ENCODE measurements around the gene CFAP141.
A peak's percentile ranks its signal among the peaks of the same experiment; 100 is the strongest.

The CFAP141 gene

DNA sequence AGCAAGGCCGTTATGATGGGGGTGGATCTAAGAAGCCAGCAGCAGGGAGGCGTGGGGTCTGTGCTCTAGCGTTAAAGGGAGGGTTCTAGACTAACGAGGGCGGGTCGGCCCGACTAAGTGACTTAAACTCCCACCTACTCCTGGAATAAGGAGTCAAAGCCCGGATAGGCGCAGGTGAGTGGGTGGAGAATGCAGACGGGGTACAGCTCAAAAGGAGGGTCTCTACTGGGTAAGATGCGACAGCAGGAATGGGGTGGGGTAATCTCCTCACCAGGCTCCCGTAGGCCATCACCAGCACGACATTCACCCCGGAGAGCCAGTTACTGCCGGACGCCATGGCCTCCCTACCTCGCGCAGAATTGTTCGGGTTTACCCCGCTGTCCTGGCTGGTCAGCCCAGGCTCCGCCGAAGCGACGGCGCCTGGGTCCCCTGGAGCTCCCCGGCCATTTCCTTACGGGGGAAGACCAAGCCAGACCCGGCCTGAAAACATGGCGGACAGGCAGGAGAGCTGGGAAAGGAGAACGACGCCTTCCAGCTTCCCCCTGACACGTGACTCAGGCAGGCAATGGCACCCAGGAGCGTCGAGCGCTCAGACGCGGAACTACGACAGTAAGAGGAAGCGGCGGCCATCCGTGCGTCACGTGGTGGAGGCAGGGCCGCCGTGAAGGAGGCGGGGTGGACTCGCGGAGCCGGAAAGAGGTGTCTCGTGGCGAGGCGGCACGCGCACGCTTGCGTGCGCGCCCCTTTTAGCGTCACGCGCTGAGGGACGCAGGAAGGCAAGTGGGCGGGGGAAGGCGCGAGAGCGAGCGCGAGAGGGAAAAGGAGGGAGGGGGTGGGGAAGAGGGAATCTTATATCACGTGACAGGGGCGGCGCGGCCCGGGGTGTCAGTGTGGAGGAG lies 14.2 kb upstream of the CFAP141 start, which contains the start of gene UBAP2L (continued):
- TF ChIP-seq ZFHX2 (tag by site-specific recombination; conservative IDR thresholded peaks at IDR 0.05) (peak; percentile 87), ZBTB26 (tag by site-specific recombination; optimal IDR thresholded peaks at IDR 0.05) (peak; percentile 99), ZNF830 (tag by site-specific recombination; IDR thresholded peaks at IDR 0.05; ENCODE audit: low read depth) (no peak), ZNF23 (tag by site-specific recombination; IDR thresholded peaks at IDR 0.05; ENCODE audit: borderline replicate concordance) (no peak), ZNF2 (tag by site-specific recombination; IDR thresholded peaks at IDR 0.05) (peak; percentile 82), ZBTB17 (tag by site-specific recombination; IDR thresholded peaks at IDR 0.05) (peak; percentile 100), ZNF629 (tag by site-specific recombination; IDR thresholded peaks at IDR 0.05) (peak; percentile 95), ZBTB7A (tag by site-specific recombination; IDR thresholded peaks at IDR 0.05; ENCODE audit: low read depth) (0 out of 2 replicates have a peak, but pooled peaks have one; percentile 53), YY2 (tag by site-specific recombination; IDR thresholded peaks at IDR 0.05) (peak; percentile 95), ZNF16 (tag by site-specific recombination; IDR thresholded peaks at IDR 0.05; ENCODE audit: low read depth) (no peak), KLF9 (tag by site-specific recombination; IDR thresholded peaks at IDR 0.05; ENCODE audit: low read depth) (peak; percentile 71), ZBTB20 (tag by site-specific recombination; IDR thresholded peaks at IDR 0.05) (peak; percentile 25; the same call in 1 of the 2 replicates)
- TF ChIP-seq, protein P1, sequence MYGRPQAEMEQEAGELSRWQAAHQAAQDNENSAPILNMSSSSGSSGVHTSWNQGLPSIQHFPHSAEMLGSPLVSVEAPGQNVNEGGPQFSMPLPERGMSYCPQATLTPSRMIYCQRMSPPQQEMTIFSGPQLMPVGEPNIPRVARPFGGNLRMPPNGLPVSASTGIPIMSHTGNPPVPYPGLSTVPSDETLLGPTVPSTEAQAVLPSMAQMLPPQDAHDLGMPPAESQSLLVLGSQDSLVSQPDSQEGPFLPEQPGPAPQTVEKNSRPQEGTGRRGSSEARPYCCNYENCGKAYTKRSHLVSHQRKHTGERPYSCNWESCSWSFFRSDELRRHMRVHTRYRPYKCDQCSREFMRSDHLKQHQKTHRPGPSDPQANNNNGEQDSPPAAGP (tag by site-specific recombination; IDR thresholded peaks at IDR 0.05) = peak; percentile 72
- TF ChIP-seq, protein P2, sequence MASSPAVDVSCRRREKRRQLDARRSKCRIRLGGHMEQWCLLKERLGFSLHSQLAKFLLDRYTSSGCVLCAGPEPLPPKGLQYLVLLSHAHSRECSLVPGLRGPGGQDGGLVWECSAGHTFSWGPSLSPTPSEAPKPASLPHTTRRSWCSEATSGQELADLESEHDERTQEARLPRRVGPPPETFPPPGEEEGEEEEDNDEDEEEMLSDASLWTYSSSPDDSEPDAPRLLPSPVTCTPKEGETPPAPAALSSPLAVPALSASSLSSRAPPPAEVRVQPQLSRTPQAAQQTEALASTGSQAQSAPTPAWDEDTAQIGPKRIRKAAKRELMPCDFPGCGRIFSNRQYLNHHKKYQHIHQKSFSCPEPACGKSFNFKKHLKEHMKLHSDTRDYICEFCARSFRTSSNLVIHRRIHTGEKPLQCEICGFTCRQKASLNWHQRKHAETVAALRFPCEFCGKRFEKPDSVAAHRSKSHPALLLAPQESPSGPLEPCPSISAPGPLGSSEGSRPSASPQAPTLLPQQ (tag by site-specific recombination; IDR thresholded peaks at IDR 0.05) = peak; percentile 55

- Histone ChIP-seq H3K36me3 (ENCODE audit: control insufficient read depth in 2 of 2, insufficient read depth in 1 of 2, low read length in 2 of 2) (peaks cover 32 to 44% of the 10 kb centered on the region in 2 experiments), H3K27ac (ENCODE audit: extremely low read depth, low read depth, low read length) (peak overlapping the region; percentile 96), H3K4me1 (ENCODE audit: control insufficient read depth, insufficient read depth, low read length) (no peaks in the 10 kb centered on the region), H3K4me3 (ENCODE audit: low read depth, low read length) (peak overlapping the region; percentile 83), H3K9me3 (ENCODE audit: control insufficient read depth, insufficient read depth, low read depth, low read length) (no peaks in the 10 kb centered on the region)
- ChIA-PET CTCF (interaction anchor here (0.7 to 2.3 kb wide), 6 partner anchors 11 to 186 kb away, joined by 3 to 13 read pairs (median 4); partner anchors contain the start of gene IL6R), POLR2A (interaction anchor here (0.9 to 1.3 kb wide), 3 partner anchors 16 to 52 kb away, joined by 5 to 9 read pairs (median 7); partner anchors contain the start of gene TPM3)
- TF ChIP-seq ZBTB8A (tag by site-specific recombination; IDR thresholded peaks at IDR 0.05) = no peak
- TF ChIP-seq ZNF624 (tag by site-specific recombination; IDR thresholded peaks at IDR 0.05) = no peak
- TF ChIP-seq, protein P3, sequence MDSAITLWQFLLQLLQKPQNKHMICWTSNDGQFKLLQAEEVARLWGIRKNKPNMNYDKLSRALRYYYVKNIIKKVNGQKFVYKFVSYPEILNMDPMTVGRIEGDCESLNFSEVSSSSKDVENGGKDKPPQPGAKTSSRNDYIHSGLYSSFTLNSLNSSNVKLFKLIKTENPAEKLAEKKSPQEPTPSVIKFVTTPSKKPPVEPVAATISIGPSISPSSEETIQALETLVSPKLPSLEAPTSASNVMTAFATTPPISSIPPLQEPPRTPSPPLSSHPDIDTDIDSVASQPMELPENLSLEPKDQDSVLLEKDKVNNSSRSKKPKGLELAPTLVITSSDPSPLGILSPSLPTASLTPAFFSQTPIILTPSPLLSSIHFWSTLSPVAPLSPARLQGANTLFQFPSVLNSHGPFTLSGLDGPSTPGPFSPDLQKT (IDR thresholded peaks at IDR 0.05; ENCODE audit: borderline replicate concordance, low read depth, low read length) = no peak
- TF ChIP-seq PRDM1 (tag by site-specific recombination; IDR thresholded peaks at IDR 0.05) = no peak
- no peak for TF ChIP-seq ZBTB6 (tag by site-specific recombination; IDR thresholded peaks at IDR 0.05)
- TF ChIP-seq BCL11B (tag by site-specific recombination; IDR thresholded peaks at IDR 0.05; ENCODE audit: low read depth) = no peak
- TF ChIP-seq HOXD13 (CRISPR knock-in tag; IDR thresholded peaks at IDR 0.05; ENCODE audit: borderline replicate concordance) = no peak
- no peak for TF ChIP-seq ZNF175 (tag by site-specific recombination; IDR thresholded peaks at IDR 0.05)
- no peak for TF ChIP-seq ZNF184 (tag by site-specific recombination; IDR thresholded peaks at IDR 0.05)
- no peak for TF ChIP-seq ZNF302 (tag by site-specific recombination; IDR thresholded peaks at IDR 0.05; ENCODE audit: low read depth)
- TF ChIP-seq ZNF157 (tag by site-specific recombination; IDR thresholded peaks at IDR 0.05) = no peak
- no peak for TF ChIP-seq ZNF146 (tag by site-specific recombination; IDR thresholded peaks at IDR 0.05)
- TF ChIP-seq ZSCAN18 (tag by site-specific recombination; IDR thresholded peaks at IDR 0.05) = no peak
- TF ChIP-seq ZNF747 (tag by site-specific recombination; IDR thresholded peaks at IDR 0.05) = no peak
- no peak for TF ChIP-seq ZSCAN16 (tag by site-specific recombination; IDR thresholded peaks at IDR 0.05)
Observed at GRCh38 chr1:154219541-154219940, 13.4 kb upstream of the CFAP141 start.
